ENCODE data around the gene CPT1C.

CPT1C gene

DNA sequence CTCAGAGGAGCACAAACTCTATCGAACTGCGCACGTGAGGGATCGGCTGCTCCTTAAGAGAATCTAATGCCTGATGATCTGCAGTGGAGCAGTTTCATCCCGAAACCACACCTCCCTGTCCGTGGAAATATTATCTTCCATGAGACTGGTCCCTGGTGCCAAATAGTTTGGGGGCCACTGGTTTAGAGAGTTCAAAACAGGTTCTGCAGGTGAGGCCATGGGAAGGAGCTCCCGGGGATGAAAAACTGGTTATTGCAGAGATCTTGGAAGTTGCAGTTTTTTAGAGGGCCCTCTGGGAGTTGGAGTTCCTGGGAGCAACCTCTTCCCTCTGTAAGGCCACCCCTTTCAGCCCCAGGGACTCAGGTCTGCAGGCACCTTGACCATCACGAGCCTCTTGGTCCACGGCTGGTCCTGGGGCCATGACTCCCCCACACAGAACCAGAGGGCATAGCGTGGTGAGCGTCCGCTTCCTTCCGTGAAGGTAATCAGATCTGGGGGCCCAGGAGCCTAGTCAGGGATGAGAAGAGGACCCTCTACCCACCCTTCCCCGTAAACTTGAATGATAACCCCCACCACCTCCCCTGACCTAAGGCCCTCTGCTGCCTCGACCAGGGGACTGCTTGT lies 30.5 kb upstream of the CPT1C start:
- DNase-seq (ENCODE audit: insufficient read length, low spot score), result no peak
- no peak for FAIRE-seq

GRCh38 chr19:49662011-49662410 lies 28.9 kb upstream of the CPT1C start:
- DNase-seq (ENCODE audit: insufficient read length, low spot score) (no peak), FAIRE-seq (no peak)

GRCh38 chr19:49663224-49663623 lies 27.7 kb upstream of the CPT1C start:
- FAIRE-seq (no peak), DNase-seq (ENCODE audit: insufficient read length, low spot score) (no peak)

- DNase-seq (ENCODE audit: insufficient read length, low spot score) (peak; percentile 81), FAIRE-seq (peak; percentile 78)
Observed at GRCh38 chr19:49664171-49665035, 26.5 kb upstream of the CPT1C start.

- FAIRE-seq (no peak), DNase-seq (ENCODE audit: insufficient read length, low spot score) (no peak)
Observed at GRCh38 chr19:49665036-49665350, 25.9 kb upstream of the CPT1C start.

GRCh38 chr19:49665351-49666119 lies 25.4 kb upstream of the CPT1C start, which contains the start of the genes BCL2L12 and IRF3:
Gene BCL2L12, plus strand, starts transcription at chr19:49665933. Its CDS starts 760 bp downstream, at chr19:49666693.
Gene IRF3, minus strand, starts transcription at chr19:49665857. Its CDS starts 1,019 bp downstream, at chr19:49664838.
- DNase-seq (ENCODE audit: insufficient read length, low spot score) (peak; percentile 92), FAIRE-seq (peak; percentile 79)

GRCh38 chr19:49666120-49666444 lies 24.8 kb upstream of the CPT1C start:
- FAIRE-seq (no peak), DNase-seq (ENCODE audit: insufficient read length, low spot score) (no peak)

GRCh38 chr19:49667473-49667872 lies 23.4 kb upstream of the CPT1C start:
- FAIRE-seq (no peak), DNase-seq (ENCODE audit: insufficient read length, low spot score) (no peak)

DNA sequence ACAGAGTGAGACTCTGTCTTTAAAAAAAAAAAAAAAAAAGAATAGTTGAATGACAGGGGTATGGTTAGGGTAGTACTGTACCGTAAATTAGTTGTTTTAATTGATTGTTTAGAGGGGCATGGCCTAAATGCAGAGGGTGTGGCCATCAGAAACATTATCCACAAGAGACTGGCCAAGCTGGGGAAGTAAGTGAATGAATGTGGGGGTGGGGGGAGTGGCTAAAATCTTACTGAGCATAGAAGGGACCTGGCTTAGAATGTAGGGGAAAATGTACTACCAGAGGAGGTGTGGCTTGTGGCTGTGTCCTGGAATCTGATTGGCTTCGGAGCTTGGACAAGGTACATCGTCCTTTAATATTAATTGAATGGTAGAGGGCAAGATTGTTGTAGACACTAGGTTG lies 21.4 kb upstream of the CPT1C start:
- FAIRE-seq, result no peak
- no peak for DNase-seq (ENCODE audit: insufficient read length, low spot score)

DNA sequence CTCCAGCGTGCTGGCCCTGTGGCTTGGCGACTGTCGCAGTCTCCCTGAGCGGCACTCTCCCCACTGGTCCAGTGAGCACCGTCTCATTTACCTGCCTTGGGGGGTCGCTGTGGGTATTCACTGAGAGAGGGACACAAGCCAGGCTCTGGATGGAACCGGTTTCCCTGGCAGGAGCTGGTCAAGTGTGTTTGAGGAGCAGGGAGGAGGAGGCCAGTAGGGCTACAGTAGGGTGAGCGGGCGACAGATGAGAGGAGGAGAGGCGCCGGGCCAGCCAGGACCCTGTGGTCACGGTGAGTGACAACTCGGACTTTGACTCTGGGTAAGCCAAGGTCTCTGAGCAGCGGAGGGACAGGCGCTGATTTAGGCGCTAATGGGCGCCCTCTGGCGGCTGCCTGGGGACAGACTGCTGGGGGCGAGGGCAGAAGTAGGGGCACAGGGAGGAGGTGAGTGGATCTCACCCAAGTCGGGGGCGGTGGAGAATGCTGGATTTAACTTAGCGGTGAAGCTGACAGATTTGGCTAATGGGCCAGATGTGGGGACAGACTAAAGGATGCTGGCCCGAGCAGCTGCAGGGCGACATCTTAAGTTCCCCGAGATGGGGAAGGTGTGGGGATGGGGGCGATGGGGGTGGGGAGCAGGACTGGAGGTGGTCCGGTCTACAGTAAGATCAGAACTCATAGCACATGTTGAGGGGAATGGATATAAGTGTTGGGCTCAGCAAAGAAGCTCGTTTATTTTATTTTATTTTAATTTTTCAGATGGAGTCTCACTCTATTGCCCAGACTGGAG lies 18.6 kb upstream of the CPT1C start:
- DNase-seq (ENCODE audit: insufficient read length, low spot score) (peak; percentile 82), FAIRE-seq (peak; percentile 51)

DNA sequence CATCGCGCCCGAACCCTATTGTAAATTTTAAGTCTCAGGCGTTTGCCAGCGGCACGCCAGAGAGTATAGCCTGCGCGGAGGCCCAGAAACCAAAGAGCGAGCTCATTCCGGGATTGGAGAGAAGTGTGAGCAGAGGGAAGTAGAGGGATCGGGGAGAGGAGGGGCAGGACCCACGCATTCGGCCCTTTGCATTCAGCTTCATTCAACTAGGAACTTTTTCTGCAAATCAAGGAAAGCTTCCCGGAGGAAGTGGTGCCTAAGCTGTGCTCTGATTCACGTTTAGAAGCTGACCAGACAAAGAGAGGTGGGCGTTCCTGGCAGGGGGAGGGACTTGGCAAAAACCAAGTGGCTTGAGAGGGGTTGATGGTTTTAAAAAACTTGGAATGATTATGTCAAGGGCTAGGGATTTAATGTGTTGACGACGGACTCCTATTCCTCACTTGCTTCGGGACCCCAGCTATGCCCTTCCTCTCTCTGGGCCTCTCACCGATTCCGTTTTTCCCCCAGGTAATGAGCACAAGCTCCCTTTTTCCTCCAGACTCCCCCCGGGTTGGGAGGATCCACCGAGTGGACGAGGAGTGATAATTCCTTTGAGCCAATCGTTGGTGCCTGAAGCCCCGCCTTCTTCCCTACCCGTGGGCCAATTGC lies 14.7 kb upstream of the CPT1C start:
- DNase-seq (ENCODE audit: insufficient read length, low spot score) (peak; percentile 97), FAIRE-seq (peak; percentile 9)

DNA sequence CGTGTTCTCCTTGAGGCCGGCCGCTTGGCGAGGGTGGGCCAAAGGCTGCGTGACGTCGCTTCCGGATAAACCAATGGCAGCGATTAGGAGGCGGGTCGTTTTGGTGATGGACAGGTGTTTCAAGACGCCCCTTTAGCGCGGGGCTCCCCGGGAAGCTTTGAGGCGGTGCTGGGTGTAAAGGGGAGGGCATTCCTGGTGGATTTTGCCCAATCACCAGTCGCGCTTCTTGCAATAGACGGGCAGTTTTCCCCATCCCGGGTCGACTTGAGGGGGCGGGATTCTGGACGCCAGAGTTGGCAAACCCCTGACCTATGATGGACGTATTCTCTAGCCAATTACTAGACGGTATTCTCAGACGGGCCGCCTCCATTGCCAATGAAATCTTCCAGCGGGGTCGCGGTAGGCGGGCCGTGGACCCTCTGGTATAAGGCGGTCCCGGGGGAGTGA lies 14.1 kb upstream of the CPT1C start:
- peak; percentile 97 for DNase-seq (ENCODE audit: insufficient read length, low spot score)
- peak; percentile 95 for FAIRE-seq

DNA sequence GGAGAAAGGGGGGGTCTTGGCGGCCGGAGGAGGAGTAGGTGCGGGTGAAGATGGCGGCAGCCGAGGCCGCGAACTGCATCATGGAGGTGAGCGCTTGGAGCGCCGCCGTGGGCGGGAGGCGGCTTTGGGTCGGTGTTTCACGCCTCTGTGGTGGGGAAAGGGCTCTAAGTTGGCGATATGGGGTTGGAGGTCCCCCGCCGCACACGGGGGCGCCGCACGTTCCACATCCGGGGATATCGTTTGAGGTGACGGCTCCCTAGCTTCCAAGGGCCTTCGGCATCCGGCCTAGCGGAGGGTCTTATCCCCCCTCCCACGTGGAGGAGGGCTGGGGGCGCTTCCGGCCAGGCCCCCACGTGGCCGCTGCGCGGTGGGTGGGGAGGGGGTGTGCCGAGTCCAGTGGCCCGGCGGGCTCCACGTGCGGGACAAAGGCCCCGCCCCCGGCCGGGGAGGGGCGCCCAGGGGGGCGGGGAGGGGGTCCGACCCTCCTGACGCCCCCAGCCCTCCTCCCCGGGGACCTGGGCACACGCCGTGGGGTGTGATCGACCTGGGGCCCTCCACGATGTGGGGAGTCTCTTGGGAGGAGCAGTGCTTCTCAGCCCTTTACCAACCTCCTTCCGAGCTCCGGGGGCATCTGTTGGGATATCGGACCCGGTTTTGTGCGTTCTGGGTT lies 13.6 kb upstream of the CPT1C start, which contains the start of gene PRMT1:
PRMT1 (plus strand) TSS at position 41 of the 670 bp plus-strand sequence; CDS start at position 51, 10 bp downstream.
- no peak for DNase-seq (ENCODE audit: insufficient read length, low spot score)
- FAIRE-seq, result no peak

DNA sequence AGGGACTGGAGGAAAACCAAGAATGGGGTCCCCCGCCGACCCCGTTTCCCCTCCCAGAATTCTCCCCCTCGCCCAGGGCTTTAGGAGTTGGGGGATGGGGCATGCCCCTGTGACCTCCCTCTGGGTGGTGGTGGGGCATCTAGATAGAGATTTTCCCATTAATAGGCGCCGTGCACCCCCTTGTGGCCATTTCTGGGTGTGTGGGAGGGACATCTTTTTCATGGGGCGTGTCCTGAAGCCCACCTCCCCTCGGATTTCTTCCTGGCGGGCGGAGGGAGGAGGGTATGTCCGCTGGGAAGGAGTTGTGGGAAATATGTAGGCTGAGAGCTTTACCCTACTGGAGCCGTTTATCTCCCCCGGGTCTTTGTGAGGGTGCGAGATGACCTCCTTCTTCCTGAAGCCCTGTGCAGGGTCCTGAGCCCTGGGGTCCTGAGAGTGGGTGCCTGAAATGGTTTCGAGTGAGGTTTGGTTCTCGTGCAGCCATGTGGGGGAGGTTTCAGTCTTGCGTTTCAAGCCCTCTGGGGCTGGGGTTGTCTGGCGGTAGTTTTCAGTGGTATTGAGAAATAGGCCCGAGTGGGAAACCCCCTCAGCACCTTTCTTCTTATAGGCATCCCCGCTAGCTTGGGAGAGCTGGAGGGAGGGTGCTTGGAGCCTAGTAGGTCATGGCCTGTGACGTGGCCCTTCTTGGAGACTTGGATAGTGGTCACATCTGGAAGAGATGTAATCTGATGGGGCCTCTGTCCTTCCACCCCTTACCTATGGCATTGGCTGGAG lies 12.8 kb upstream of the CPT1C start:
- FAIRE-seq (no peak), DNase-seq (ENCODE audit: insufficient read length, low spot score) (peak; percentile 75)

DNA sequence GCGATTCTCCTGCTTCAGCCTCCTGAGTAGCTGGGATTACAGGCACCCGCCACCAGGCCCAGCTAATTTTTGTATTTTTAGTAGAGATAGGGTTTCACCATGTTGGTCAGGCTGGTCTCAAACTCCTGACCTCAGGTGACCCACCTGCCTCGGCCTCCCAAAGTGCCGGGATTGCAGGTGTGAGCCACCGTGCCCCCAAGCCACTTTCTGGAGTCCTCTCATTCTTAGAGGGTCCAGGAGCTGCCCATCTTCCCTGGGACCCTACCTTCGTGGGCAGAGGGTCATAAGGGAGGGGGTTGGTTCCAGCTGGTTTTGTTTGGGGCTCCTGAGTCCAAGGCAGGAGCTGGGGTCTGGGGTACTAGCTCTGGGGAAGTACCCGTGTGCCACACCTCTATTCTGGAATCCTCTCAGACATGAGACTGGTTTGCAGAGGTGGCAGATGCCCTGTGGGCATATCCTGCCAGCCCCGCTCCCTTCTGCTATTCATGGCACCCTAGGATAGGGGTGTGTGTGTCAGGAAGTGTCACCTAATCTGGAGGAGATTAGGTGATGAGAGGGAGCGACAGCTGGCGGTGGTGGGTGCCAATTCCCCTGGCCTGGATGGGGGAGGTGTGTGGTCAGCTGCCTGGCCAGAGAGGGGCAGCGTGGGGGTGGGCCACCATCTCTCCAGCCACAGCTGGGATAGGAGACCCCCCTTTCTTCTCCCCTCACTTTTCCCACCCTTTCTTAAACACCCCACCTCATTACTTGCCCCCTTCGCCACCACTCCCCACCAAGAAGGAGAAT lies 11.7 kb upstream of the CPT1C start:
- FAIRE-seq (no peak), DNase-seq (ENCODE audit: insufficient read length, low spot score) (no peak)

- DNase-seq (ENCODE audit: insufficient read length, low spot score) (no peak), FAIRE-seq (no peak)
Observed at GRCh38 chr19:49679771-49680413, 11.0 kb upstream of the CPT1C start.
